DND-41 (cell line): ENCODE results near the gene CDKN2B-AS1.

Experiments used
- ATAC-seq: fragments of 200-7000 bp; cut with Tn5 transposase; 3 replicates; pipeline ENCODE4 v1.9.1; 2021; ENCODE audit warnings: low read depth; ENCODE audit not compliant: insufficient read depth
- DNase-seq: peaks from one replicate; pipeline ENCODE4 v3.0.0-alpha.2; 2020
- H2AFZ ChIP-seq: 2 replicates; pipeline ENCODE4 v1.6.0; 2012; ENCODE audit warnings: low read depth, low read length
- H3K27ac ChIP-seq: 2 replicates; pipeline ENCODE4 v1.5.1; 2012; ENCODE audit warnings: low read length, inconsistent platforms
- H3K27me3 ChIP-seq: fragments of 200-600 bp; sonication (generic); 2 replicates; pipeline ENCODE4 v1.6.0; 2012; ENCODE audit warnings: low read length, mild to moderate bottlenecking, inconsistent platforms; ENCODE audit not compliant: insufficient read depth, poor library complexity
- H3K36me3 ChIP-seq: 2 replicates; pipeline ENCODE4 v1.5.1; 2012; ENCODE audit warnings: low read length, inconsistent platforms; ENCODE audit not compliant: insufficient read depth
- H3K4me1 ChIP-seq: 2 replicates; pipeline ENCODE4 v1.5.1; 2012; ENCODE audit warnings: mild to moderate bottlenecking, low read length; ENCODE audit not compliant: insufficient read depth
- H3K4me2 ChIP-seq: 2 replicates; pipeline ENCODE4 v1.6.0; 2012; ENCODE audit warnings: mild to moderate bottlenecking, moderate library complexity, low read length, inconsistent platforms; ENCODE audit not compliant: insufficient read depth
- H3K4me3 ChIP-seq, 2 experiments: fragments of 200-600 bp in 1 of 2; shearing (Covaris generic) in 1 of 2; 2 replicates each; pipeline ENCODE4 v1.5.1; 2012 to 2016; ENCODE audit warnings: inconsistent platforms in 2 of 2, low read length in 2 of 2, mild to moderate bottlenecking in 2 of 2, low read depth in 1 of 2, moderate library complexity in 1 of 2
- H3K79me2 ChIP-seq: 2 replicates; pipeline ENCODE4 v1.6.0; 2012; ENCODE audit warnings: low read length, inconsistent platforms; ENCODE audit not compliant: insufficient read depth
- H3K9ac ChIP-seq: 2 replicates; pipeline ENCODE4 v1.6.0; 2012; ENCODE audit warnings: low read depth, mild to moderate bottlenecking, inconsistent platforms, low read length, moderate library complexity
- H3K9me3 ChIP-seq: 2 replicates; pipeline ENCODE4 v1.5.1; 2012; ENCODE audit warnings: low read length, moderate library complexity, mild to moderate bottlenecking, inconsistent platforms; ENCODE audit not compliant: insufficient read depth, severe bottlenecking
- H4K20me1 ChIP-seq: 2 replicates; pipeline ENCODE4 v1.6.0; 2012; ENCODE audit warnings: low read length; ENCODE audit not compliant: insufficient read depth
- CTCF ChIP-seq: IDR thresholded peaks from 2 replicates; pipeline ENCODE4 v1.5.1; 2012; ENCODE audit warnings: borderline replicate concordance, low read length, moderate library complexity, mild to moderate bottlenecking; ENCODE audit not compliant: poor library complexity, severe bottlenecking; ENCODE audit errors: extremely low read depth
- EZH2 ChIP-seq: IDR thresholded peaks from 3 replicates; pipeline ENCODE4 v1.6.1; 2012; ENCODE audit warnings: borderline replicate concordance, low read depth, mild to moderate bottlenecking, moderate library complexity, low read length, inconsistent platforms; ENCODE audit not compliant: severe bottlenecking

CDKN2B-AS1 gene

GRCh38 chr9:22111954-22112247 is 117.3 kb downstream of the CDKN2B-AS1 start:
- Histone ChIP-seq H3K27me3 (no peaks in the 10 kb centered on the region), H3K9ac (no peak overlapping the region), H3K79me2 (no peaks in the 10 kb centered on the region), H2AFZ (no peak overlapping the region), H3K4me1 (no peaks in the 10 kb centered on the region), H3K4me3 (no peak overlapping the region), H3K36me3 (no peaks in the 10 kb centered on the region), H3K4me2 (no peak overlapping the region), H3K27ac (no peak overlapping the region), H3K9me3 (no peaks in the 10 kb centered on the region), H4K20me1 (no peaks in the 10 kb centered on the region)
- DNase-seq (no peak), ATAC-seq (no peak)
- TF ChIP-seq EZH2 (no peak), CTCF (no peak)

GRCh38 chr9:22112870-22113821 is 118.6 kb downstream of the CDKN2B-AS1 start:
- H3K9me3 ChIP-seq, result no peaks in the 10 kb centered on the region
- H3K4me1 ChIP-seq, result no peaks in the 10 kb centered on the region
- no peak overlapping the region for H3K9ac ChIP-seq
- H3K27ac ChIP-seq, result no peak overlapping the region
- no peak overlapping the region for H3K4me2 ChIP-seq
- no peak overlapping the region for H2AFZ ChIP-seq
- H3K27me3 ChIP-seq, result no peaks in the 10 kb centered on the region
- no peaks in the 10 kb centered on the region for H4K20me1 ChIP-seq
- DNase-seq (no peak), ATAC-seq (no peak)
- no peaks in the 10 kb centered on the region for H3K79me2 ChIP-seq
- H3K4me3 ChIP-seq, result no peak overlapping the region
- TF ChIP-seq EZH2, result no peak
- no peak for TF ChIP-seq CTCF
- no peaks in the 10 kb centered on the region for H3K36me3 ChIP-seq

- no peak for ATAC-seq
Measured at GRCh38 chr9:22114956-22115355, 120.4 kb downstream of the CDKN2B-AS1 start.

More at GRCh38 chr9:22114956-22115355, 120.4 kb downstream of the CDKN2B-AS1 start:
- no peak for DNase-seq
- H3K79me2 ChIP-seq, result no peaks in the 10 kb centered on the region
- no peak overlapping the region for H3K4me2 ChIP-seq
- H3K27ac ChIP-seq, result no peak overlapping the region
- H2AFZ ChIP-seq, result no peak overlapping the region
- H3K4me1 ChIP-seq, result no peaks in the 10 kb centered on the region
- no peak overlapping the region for H3K4me3 ChIP-seq
- TF ChIP-seq CTCF (no peak), EZH2 (no peak)
- no peak overlapping the region for H3K9ac ChIP-seq
- H4K20me1 ChIP-seq, result no peaks in the 10 kb centered on the region
- H3K36me3 ChIP-seq, result no peaks in the 10 kb centered on the region
- H3K9me3 ChIP-seq, result no peaks in the 10 kb centered on the region
- no peaks in the 10 kb centered on the region for H3K27me3 ChIP-seq
